CD14-positive monocyte (primary cell): ENCODE data around the gene SHROOM4. TPM values are rescaled to one million over a fixed set of nuclear protein-coding genes. Genes with fewer than 3 reads are reported as not detected.

Source experiments
- DNase-seq, 3 donors: peaks; one replicate each; pipeline ENCODE4 v3.0.0-alpha.2; 2011 to 2022
- H2AFZ ChIP-seq: 2 replicates; pipeline ENCODE4 v1.6.0; 2012; ENCODE audit warnings: mild to moderate bottlenecking, low read depth, low read length, inconsistent platforms; ENCODE audit not compliant: insufficient read depth, poor library complexity, severe bottlenecking
- H3K27ac ChIP-seq, 2 donors: 1 replicate in 1 of 2; 2 replicates in 1 of 2; pipeline ENCODE4 v1.5.1; 2012 to 2013; ENCODE audit warnings: low read length in 2 of 2, control low read depth in 1 of 2, inconsistent platforms in 1 of 2, low read depth in 1 of 2, mild to moderate bottlenecking in 1 of 2
- H3K27me3 ChIP-seq, 2 donors: one replicate each; pipeline versions ENCODE4 v1.6.0 to v1.6.1; 2011 to 2013; ENCODE audit warnings: low read length in 2 of 2; ENCODE audit not compliant: control insufficient read depth in 2 of 2, insufficient read depth in 2 of 2
- H3K36me3 ChIP-seq, 2 donors: replicated peaks in 1 of 2; 1 replicate in 1 of 2; 2 replicates in 1 of 2; pipeline versions ENCODE4 v1.5.1 to v1.6.1; 2012 to 2013; ENCODE audit warnings: low read length in 2 of 2, control low read depth in 1 of 2, inconsistent platforms in 1 of 2, mild to moderate bottlenecking in 1 of 2; ENCODE audit not compliant: insufficient read depth in 2 of 2, control insufficient read depth in 1 of 2
- H3K4me1 ChIP-seq, 2 donors: 1 replicate in 1 of 2; 2 replicates in 1 of 2; pipeline versions ENCODE4 v1.5.1 to v1.6.1; 2012 to 2013; ENCODE audit warnings: low read length in 2 of 2, control low read depth in 1 of 2, inconsistent platforms in 1 of 2, mild to moderate bottlenecking in 1 of 2, moderate library complexity in 1 of 2; ENCODE audit not compliant: insufficient read depth in 2 of 2, control insufficient read depth in 1 of 2
- H3K4me2 ChIP-seq: replicated peaks from 2 replicates; pipeline ENCODE3; 2012; ENCODE audit warnings: low read length, moderate library complexity, mild to moderate bottlenecking; ENCODE audit not compliant: poor library complexity, severe bottlenecking; ENCODE audit errors: extremely low read depth
- H3K4me3 ChIP-seq, 3 experiments: fragments of 200-600 bp in 1 of 3; sonication (generic) in 1 of 3; replicated peaks in 1 of 3; 1 replicate in 2 of 3; 2 replicates in 1 of 3; pipeline ENCODE4 v1.5.1; 2011 to 2013; ENCODE audit warnings: low read length in 3 of 3, mild to moderate bottlenecking in 3 of 3, control low read depth in 2 of 3, low read depth in 2 of 3, inconsistent platforms in 1 of 3, moderate library complexity in 1 of 3
- H3K79me2 ChIP-seq: 2 replicates; pipeline ENCODE4 v1.6.0; 2012; ENCODE audit warnings: mild to moderate bottlenecking, control low read depth, inconsistent platforms, low read length, moderate library complexity; ENCODE audit not compliant: insufficient read depth
- H3K9ac ChIP-seq: 2 replicates; pipeline ENCODE4 v1.6.0; 2017; ENCODE audit warnings: low read length, mild to moderate bottlenecking; ENCODE audit not compliant: insufficient read depth, poor library complexity, severe bottlenecking
- H3K9me3 ChIP-seq, 2 donors: replicated peaks in 1 of 2; 1 replicate in 1 of 2; 2 replicates in 1 of 2; pipeline versions ENCODE4 v1.5.1 to v1.6.1; 2012 to 2013; ENCODE audit warnings: low read length in 2 of 2, control low read depth in 1 of 2; ENCODE audit not compliant: control insufficient read depth in 1 of 2, insufficient read depth in 1 of 2
- H4K20me1 ChIP-seq: 2 replicates; pipeline ENCODE4 v1.6.0; 2012; ENCODE audit warnings: mild to moderate bottlenecking, low read length, control low read depth, moderate library complexity; ENCODE audit not compliant: insufficient read depth
- H3K27ac Mint-ChIP-seq, 7 donors: one replicate each; pipeline ENCODE4 v1.8.0; 2020; ENCODE audit warnings: mild to moderate bottlenecking in 7 of 7, mixed read lengths in 7 of 7, moderate library complexity in 6 of 7, inconsistent platforms in 2 of 7
- H3K27me3 Mint-ChIP-seq, 3 donors: one replicate each; pipeline ENCODE4 v1.8.0; 2021 to 2022; ENCODE audit warnings: low read depth in 3 of 3, mild to moderate bottlenecking in 3 of 3, mixed read lengths in 3 of 3, moderate library complexity in 3 of 3, inconsistent platforms in 1 of 3
- H3K36me3 Mint-ChIP-seq, 2 donors: one replicate each; pipeline ENCODE4 v1.8.0; 2020; ENCODE audit warnings: mixed read lengths in 2 of 2, inconsistent platforms in 1 of 2, mild to moderate bottlenecking in 1 of 2
- H3K4me1 Mint-ChIP-seq: one replicate; pipeline ENCODE4 v1.8.0; 2020; ENCODE audit warnings: mild to moderate bottlenecking, mixed read lengths
- H3K4me3 Mint-ChIP-seq, 2 donors: one replicate each; pipeline ENCODE4 v1.8.0; 2020; ENCODE audit warnings: mild to moderate bottlenecking in 2 of 2, mixed read lengths in 2 of 2, moderate library complexity in 1 of 2
- H3K9me3 Mint-ChIP-seq, 7 donors: one replicate each; pipeline ENCODE4 v1.8.0; 2020 to 2022; ENCODE audit warnings: mixed read lengths in 7 of 7, mild to moderate bottlenecking in 6 of 7, moderate library complexity in 6 of 7, inconsistent platforms in 2 of 7
- CTCF ChIP-seq: fragments of 200-600 bp; IDR thresholded peaks from one replicate; pipeline ENCODE4 v1.8.0; 2022; ENCODE audit warnings: antibody characterized with exemption, mild to moderate bottlenecking
- WGBS: methylation state at CpG from one replicate; pipeline ENCODE4 v1.1.5; 2013; ENCODE audit warnings: missing lambda C conversion rate; ENCODE audit not compliant: insufficient coverage; 5-methylcytosine and 5-hydroxymethylcytosine counted together
- intact Hi-C, 2 donors: fragments of 100-400 bp; cut with micrococcal nuclease; formaldehyde crosslinking; loops; one replicate each; pipeline versions ENCODE4 v1.15.0 to v1.15.1; 2023
- polyA plus RNA-seq, 3 donors: library from polyadenylated mRNA; depleted of rRNA in 1 of 3; unstranded in 2 of 3; stranded (reverse) in 1 of 3; fragments of 300-500 nt in 2 of 3; fragments of >200 nt in 1 of 3; fragmentation: Illumina TruSeq in 2 of 3; gene quantifications; 1 replicate in 2 of 3; 2 replicates in 1 of 3; pipeline ENCODE4 v1.2.3, GENCODE V29; 2012 to 2021

Gene SHROOM4
- polyA plus RNA-seq, 3 donors: under 0.01 TPM; not detected in 2

GRCh38 chrX:50677789-50678188 is 136.2 kb downstream of the SHROOM4 start:
- Histone ChIP-seq H3K79me2 (no peaks in the 10 kb centered on the region), H3K9ac (no peak overlapping the region), H3K4me3 (no peak overlapping the region), H3K4me2 (no peak overlapping the region), H3K9me3 (no peaks in the 10 kb centered on the region), H3K27me3 (peaks cover 0 to 7% of the 10 kb centered on the region in 2 donors), H3K27ac (no peak overlapping the region), H4K20me1 (no peaks in the 10 kb centered on the region), H2AFZ (no peak overlapping the region), H3K4me1 (no peaks in the 10 kb centered on the region), H3K36me3 (no peaks in the 10 kb centered on the region)
- intact Hi-C loops: no loop called here
- Mint-ChIP-seq H3K27me3 (peaks cover 0 to 7% (median 0%) of the 10 kb centered on the region in 3 donors), H3K9me3 (no peaks in the 10 kb centered on the region), H3K27ac (no peak overlapping the region), H3K4me1 (no peaks in the 10 kb centered on the region), H3K36me3 (no peaks in the 10 kb centered on the region), H3K4me3 (no peak overlapping the region)
- no peak for DNase-seq
- WGBS: no CpG with 5 or more reads among the region's 1 CpG
- TF ChIP-seq CTCF: no peak

DNA sequence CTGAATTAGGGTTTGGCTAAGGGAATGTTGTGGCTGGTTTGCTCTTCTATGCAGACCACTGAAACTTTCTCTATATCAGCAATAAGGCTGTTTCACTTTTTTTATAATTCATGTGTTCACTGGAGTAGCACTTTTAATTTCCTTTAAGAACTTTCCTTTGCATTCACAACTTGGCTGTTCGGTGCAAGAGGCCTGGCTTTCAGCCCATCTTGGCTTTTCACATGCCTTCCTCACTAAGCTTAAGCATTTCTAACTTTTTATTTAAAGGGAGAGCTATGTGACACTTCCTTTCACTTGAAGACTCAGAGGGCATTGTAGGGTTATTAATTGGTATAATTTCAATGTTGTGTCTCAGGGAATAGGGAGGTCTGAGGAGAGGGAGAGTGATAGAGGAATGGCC is 142.3 kb downstream of the SHROOM4 start:
- no peak for DNase-seq
- Mint-ChIP-seq H3K4me3 (no peak overlapping the region), H3K9me3 (peaks cover 0 to 2% (median 0%) of the 10 kb centered on the region in 7 donors), H3K4me1 (no peaks in the 10 kb centered on the region), H3K27me3 (peaks cover 0 to 15% (median 0%) of the 10 kb centered on the region in 3 donors), H3K36me3 (no peaks in the 10 kb centered on the region), H3K27ac (no peak overlapping the region)
- no peak overlapping the region for H3K9ac ChIP-seq
- peaks cover 0 to 2% of the 10 kb centered on the region in 2 donors for H3K27me3 ChIP-seq
- no peak overlapping the region for H3K27ac ChIP-seq
- no peak overlapping the region for H3K4me2 ChIP-seq
- no peak overlapping the region for H3K4me3 ChIP-seq
- H3K4me1 ChIP-seq: no peaks in the 10 kb centered on the region
- WGBS: no CpG with 5 or more reads among the region's 1 CpG
- no peak for TF ChIP-seq CTCF
- no peaks in the 10 kb centered on the region for H4K20me1 ChIP-seq
- no peaks in the 10 kb centered on the region for H3K36me3 ChIP-seq
- no peak overlapping the region for H2AFZ ChIP-seq
- intact Hi-C loops: no loop called here
- no peaks in the 10 kb centered on the region for H3K79me2 ChIP-seq
- H3K9me3 ChIP-seq: no peaks in the 10 kb centered on the region
